GM12874 (cell line): ENCODE results near the gene LRSAM1.

Source experiments
- CTCF ChIP-seq: IDR thresholded peaks from 2 replicates; pipeline ENCODE4 v1.5.1; 2011; ENCODE audit warnings: low read depth, mild to moderate bottlenecking, control low read depth, low read length, moderate library complexity; ENCODE audit not compliant: insufficient read depth

Gene LRSAM1

GRCh38 chr9:127543973-127544533 lies 92.7 kb downstream of the LRSAM1 start:
- no peak for TF ChIP-seq CTCF

- TF ChIP-seq CTCF, result no peak
These were observed 94.2 kb downstream of the LRSAM1 start for GRCh38 chr9:127545196-127546124.

- TF ChIP-seq CTCF, result no peak
These were observed 95.0 kb downstream of the LRSAM1 start for GRCh38 chr9:127546125-127546832.

- no peak for TF ChIP-seq CTCF
These were observed 97.1 kb downstream of the LRSAM1 start for GRCh38 chr9:127548352-127548881.

- TF ChIP-seq CTCF, result no peak
These were observed 97.9 kb downstream of the LRSAM1 start for GRCh38 chr9:127549218-127549617.

- no peak for TF ChIP-seq CTCF
These were observed 98.4 kb downstream of the LRSAM1 start for GRCh38 chr9:127549751-127550150.

GRCh38 chr9:127550282-127550681 lies 99.0 kb downstream of the LRSAM1 start:
- TF ChIP-seq CTCF, result no peak
